DLD1 (cell line): ENCODE results near the gene DIP2C.
"Not testable (repeated sequence)": the region's sequence is repeated elsewhere in the genome, so short reads cannot be mapped to it uniquely, and the experiment has no call there.

ENCODE experiments used
- in situ Hi-C: cut with HindIII; loops from 2 replicates; pipeline ENCODE4 v1.10.0; 2017; ENCODE audit warnings: low sequenced_read_pairs

Gene DIP2C

DNA sequence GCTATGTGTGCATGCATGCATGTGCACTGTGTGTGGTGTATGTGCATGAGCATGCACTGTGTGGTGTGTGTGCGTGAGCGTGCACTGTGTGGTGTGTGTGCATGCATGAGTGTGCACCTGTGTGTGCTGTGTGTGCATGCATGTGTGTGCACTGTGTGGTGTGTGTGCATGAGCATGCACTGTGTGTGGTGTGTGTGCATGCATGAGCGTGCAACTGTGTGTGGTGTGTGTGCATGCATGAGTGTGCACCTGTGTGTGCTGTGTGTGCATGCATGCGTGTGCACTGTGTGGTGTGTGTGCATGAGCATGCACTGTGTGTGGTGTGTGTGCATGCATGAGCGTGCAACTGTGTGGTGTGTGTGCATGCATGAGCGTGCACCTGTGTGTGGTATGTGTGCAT lies 10.7 kb upstream of the DIP2C start:
- in situ Hi-C loops = not testable (repeated sequence)

DNA sequence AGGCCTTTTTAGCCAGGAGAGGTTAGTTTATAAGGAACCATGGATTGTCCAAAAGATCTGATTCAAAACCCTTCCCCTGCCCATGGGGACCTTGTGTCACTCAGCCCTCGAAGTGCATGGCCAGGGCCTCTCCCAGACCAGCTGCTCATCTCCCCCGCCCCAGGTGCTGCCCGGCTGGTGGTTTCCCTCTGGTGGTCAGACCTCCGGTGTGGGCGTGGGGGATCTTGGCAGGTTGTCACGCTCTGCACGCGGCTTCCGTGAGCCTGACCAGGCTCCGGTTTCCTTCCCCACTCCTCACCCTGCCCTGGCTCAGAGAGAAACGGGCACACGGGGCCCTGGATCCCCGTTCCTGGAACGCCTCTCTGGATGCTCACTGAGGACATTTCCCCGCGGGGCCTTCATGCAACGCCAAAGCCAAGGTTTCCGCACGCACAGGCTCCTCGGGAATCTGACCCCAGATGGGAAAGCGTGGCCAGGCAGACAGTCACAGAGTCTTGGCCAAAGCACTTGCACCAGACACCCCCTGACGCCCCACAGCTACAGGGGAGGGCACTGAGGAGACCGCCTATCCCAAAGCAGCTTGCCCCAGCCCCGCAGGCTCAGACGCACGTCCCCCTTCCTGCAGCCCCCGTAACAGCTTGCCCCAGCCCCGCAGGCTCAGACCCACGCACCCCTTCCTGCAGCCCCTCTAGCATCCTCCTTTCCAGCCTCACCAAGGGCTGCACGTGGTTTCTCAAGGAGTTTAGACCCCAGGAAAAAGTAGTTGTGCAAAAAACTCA lies 7.8 kb upstream of the DIP2C start:
- in situ Hi-C loops = no loop called here

DNA sequence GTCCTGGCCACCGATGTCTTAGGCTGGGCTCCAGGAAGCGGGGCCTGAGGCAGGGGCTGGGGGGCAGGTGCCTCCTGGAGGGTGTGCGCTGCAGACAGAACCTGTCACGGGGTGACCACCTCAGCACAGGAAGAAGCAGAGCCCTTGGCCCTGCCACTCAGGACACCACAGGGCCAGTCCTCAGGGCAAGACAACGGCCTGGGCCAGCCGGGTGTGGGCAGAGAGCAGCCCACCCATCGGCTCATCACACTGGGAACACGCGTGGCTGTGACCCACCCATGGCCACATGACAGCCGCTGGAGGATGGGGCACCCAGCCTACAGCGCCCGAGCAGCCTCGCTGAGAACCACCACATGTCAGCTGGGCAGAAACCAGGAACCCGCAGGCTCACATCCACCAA lies 5.9 kb upstream of the DIP2C start:
- in situ Hi-C loops = no loop called here

DNA sequence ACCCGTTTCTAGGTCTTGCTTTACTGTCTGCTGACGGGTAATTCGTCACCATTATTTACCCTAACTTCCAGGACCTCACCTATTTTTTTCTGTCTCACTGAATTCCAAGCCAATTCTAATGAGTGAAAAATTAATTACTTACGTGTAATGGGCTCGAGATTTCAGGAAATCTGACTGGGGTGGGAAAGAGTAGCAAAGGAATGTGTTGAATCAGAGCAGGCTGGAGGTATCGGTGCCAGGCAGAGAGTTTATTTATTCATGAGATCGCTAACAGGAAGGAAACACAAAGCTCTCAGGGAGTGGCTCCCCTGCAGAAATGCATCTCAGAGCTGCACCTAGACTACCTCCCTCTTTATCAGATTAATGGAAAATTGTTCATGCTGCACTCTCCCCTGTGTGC lies 4.0 kb upstream of the DIP2C start:
- in situ Hi-C loops = no loop called here

DNA sequence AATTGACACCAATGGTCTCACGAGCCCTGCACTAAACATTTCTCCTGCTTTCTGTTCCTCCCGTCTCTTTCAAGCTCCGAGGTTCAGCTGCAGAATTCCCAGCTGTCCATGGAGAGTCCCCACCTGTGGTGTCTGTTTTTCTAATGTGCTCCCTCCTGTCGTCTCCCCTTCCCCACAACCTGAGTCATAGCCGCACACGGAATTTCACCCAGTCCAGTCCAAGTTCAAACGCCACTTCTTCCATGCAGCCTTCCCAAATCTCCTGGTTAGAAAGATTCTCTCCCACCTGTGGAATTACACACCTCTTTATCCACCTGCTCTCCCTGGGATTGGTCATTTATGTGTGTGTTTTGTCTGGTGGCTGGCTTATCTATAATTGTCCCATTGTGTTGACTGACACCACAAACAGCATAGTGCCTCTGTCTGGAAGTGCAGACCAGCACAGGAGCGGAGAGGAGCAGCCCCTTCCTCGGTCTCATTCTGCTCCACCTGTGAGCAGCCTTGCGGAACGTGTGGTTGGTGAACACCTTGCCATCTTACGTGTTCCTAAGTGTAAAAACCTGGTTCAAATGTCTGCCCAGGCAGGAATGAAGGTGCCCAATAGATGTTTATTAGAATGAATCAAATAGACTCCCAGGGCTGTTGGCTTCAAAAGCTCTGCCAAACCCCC lies 3.3 kb upstream of the DIP2C start:
- in situ Hi-C loops = no loop called here

DNA sequence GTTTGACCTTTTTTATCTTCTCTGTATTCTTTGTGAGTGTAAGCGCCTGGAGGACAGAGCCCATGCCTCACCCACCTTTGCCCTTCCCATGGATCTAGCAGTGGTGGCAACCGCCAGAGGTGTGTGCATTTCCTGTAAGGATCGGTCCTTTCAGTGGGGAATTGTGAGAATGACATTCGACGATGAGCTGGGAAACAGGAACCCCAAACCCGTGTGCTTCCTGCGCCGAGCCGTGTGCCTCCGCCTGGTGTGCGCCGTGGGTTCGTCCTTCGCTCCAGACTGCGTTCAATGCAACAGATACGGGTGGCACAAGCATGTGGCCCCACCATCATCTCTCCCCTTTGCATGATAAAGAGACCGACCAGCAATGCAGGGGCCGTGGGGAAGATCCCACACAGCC lies 1.7 kb upstream of the DIP2C start:
- in situ Hi-C loops = no loop called here

DNA sequence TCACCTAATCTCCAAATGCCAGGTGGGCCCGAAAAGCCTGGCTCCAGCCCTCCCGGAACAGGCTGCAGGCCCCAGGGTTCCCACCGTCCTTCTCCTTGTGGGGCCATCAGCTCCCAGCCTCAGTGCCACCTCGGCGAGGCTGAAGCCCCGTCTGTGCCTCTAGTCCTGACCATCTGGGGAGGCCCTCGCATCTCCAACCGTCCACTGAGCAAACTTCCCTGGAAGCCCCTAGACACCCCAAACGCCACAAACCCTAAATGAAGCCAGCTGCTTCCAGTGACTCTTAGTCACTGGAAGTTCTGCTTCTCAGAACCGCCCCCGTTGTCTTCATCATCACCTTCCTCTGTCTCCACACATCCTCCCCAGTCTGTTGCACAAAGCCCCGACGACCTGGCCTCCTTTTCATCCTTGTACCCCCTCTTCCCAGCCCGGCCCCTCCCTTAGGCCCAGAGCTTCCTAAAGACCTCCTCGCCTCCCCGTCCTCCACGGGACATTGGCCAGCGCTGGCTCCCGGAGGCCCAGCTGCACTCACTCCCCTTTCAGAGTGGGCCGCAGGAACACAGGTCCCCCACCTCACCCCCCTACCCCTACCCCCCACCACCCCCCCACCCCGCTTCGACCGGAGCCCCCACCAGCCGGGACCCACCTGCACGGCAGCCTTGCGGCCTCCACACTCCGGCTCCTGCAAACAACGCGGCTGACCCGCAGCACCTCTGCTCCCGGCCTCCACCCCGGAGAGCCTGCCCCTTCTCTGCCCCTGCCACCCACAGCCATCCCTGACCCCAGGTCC lies 1.1 kb upstream of the DIP2C start:
- in situ Hi-C loops = no loop called here

DNA sequence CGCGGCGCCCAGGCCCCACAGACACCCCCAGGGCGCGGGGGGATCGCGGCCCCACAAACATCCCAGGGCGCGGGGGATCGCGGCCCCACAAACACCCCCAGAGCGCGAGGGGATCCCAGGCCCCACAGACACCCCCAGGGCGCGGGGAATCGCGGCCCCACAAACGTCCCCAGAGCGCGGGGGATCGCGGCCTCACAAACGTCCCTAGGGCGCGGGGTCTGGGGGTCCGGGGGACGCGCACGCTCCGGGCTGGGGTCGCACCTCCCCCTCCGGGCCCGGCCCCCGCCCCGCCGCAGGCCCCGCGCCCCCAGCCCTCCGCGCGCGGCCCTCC lies 382 bp downstream of the DIP2C start:
- in situ Hi-C loops = no loop called here

DNA sequence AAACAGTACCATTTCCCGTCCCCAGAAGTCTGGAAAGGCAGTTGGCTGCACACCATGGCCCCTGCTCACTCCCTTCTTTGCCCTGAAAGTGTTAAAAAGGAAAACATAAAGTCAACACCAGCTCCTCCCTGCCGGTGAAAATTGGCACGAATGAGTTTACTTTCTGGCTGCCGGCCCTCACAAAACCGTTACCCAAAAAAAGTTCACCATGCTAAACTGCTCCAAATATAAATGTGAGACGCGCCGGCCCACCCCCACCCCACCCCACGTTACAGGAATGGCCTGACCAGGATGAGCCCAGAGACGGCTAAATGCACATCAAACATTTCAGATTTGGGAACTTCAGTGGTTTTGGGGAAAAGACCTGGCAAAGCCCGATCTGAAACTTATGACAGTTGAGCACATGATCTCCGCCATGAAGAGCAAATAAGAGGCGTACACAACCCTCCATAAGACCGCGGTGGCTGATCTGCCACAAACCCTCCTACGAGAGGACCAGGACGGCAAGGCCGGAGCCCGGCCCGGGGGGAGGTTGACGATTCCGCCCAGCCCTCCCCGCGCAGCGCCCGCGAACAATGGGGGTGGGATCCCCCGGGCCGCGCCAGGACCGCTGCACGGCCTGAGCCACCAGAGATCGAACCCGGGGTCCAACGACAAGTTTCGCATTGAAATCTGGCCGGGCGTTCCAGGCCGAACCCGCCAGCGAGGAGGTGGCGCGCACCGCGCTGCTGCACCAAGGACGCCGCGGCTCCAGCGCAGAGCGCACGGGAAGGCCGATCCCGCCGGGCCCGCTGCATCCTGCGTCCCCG lies 952 bp downstream of the DIP2C start:
- in situ Hi-C loops = no loop called here

DNA sequence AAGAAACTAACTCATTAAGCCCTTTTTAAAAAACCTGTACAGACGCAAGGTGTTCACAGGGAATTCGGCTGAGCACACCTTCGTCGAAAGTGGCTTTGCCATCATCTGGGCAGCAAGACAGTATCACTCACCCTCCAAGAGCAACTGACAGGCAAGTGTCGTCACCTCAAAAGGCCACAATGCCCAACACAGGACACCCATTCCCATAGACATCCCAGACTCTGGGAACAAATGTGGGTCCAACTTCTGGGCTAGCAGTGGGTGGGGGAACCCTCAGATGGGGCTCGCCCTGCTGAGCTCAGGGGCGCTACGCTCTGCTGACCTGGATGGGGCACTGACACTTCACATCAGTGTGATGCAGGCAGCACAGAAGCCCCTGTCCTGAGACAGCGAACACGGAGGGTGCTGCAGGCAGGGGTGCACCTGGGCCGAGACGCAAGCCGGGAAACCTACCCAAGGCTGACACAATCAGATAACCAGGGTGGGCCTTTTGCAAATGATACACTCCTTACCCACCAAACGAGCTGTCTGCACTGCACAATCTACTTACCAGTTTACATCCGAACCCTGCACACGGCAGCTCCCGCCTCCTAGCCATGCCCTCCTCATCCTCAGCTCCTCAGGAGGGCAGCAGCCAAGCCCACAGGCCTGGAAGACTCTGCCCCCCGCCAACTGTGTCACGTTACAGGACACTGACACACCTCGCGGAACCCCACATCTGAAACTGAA lies 1.7 kb downstream of the DIP2C start:
- in situ Hi-C loops = no loop called here

DNA sequence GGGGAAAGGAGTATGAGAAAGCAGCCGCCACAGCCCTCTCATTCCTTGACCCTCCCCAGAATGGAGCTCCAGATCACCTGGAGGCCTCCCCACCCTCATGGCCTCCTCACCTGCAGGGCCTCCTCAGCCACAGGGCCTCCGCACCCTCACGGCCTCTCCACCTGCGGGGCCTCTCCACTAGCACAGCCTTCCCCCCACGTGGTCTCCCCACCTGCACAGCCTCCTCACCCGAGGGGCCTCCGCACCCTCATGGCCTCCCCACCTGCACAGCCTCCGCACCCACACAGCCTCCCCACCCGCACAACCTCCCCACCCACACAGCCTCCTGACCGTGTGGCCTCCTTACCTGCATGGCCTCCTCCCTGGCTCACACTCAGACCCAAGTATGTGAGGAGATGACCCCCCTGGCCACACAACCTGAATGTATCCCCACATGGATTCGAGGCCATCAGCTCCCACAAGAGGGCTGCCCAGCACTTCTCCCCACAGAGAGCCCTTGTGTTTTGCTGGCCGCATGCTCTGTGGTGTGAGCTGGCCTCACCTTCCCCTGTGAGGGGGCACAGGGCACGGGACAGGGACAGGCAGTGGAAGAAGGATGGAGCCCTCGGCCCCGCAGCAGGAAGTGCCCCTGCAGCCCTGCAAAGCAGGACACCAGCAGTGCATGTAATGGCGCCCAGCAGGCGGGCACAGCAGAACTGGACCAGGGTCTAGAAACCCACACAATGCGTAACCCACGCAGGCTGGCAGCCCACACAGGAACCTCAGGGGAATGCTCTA lies 3.1 kb downstream of the DIP2C start:
- in situ Hi-C loops = no loop called here

DNA sequence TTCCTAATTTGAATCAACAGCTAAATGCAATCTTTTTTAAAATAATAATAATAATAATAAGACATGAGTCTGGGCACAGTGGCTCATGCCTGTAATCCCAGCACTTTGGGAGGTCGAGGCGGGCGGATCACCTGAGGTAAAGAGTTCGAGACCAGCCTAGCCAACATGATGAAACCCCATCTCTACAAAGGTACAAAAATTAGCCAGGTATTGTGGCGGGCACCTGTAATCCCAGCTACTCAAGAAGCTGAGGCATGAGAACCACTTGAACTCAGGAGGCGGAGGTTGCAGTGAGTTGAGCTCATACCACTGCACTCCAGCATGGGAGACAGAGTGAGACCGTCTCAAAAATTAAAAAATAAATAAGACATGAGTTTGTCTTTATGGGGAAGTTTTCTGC lies 3.9 kb downstream of the DIP2C start:
- in situ Hi-C loops = no loop called here

DNA sequence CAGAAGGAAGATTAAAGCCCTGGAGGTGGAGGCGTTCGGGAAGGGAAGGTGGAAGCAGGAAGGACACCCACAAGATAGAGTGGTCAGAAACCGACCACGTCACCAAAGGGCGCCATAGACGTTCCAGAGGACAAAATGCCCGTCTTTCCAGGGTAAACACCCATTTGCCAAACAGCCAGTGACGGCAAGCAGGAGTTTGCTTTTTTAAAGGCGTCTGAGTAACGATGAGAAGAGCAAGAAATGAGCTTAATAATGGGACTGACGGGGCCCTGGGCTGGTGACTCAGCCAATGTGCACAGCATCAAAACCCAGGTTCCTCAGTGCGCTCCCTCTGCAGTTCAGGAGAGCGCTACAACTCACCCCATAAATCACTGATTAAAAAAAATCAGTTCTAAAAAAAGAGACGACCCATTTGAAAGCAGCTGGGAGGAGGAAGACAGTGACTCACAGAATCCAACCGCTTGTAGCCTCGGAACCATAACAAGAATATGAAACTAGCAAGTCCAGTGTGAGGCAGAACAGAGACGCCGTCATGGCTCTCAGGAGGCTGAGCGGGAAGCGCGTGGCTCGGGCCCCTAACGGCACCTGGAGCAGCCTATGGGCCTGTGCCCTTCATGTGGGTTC lies 5.9 kb downstream of the DIP2C start:
- in situ Hi-C loops = no loop called here

DNA sequence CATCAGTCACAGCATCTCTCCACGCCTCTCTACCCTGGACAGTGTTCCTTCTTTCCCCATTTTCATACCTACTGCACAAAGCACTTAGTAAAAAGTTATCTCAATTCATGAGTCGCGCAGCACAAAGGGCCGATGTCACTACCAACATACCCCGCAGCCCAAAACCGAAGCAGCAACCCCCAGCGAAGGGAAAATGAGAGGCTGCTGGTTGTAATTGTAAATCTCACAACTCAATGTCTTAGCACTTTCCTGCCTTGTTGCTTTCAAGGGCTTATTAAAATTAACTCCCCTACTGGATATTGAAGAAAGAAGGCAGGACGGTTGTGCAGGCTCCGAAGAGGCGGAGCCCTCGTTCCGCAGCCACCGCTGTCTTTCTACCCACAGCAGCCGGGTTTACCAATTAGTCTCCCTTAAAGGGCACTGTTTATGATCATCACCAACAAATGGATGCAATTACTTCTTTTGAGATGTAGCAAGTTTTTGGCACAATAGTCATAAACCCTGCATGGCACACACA lies 6.5 kb downstream of the DIP2C start:
- in situ Hi-C loops = no loop called here

DNA sequence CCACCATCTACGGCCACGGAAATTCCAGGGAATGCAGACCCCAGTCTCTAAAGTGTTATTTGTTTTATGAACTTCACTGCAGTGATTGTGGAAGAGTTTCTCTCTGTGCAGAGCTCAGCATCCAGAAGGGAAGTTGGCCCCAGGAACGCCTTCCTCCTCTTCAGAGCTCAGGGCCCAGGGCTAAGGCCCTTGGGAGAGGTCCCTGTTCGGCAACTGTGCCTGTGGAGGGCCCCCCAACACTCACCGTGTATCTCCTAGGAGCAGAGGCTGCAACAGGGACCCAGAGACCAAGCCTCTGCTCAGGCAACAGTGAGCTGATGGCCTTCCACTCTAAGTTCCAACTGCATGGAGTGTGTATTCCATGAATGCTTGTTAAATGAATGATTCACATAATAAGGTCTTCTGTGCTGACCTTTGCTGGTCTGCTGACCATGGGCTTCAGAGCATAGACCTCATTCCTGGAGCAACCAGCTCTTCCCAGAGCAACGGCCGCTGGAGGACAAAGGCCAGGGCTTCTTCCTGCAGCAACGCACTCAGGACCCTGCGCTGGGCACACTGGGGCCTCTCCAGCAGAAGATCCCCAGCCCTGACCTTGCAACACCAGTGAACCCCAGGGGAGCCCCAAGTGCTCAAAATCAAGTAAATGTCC lies 7.7 kb downstream of the DIP2C start:
- in situ Hi-C loops = no loop called here

DNA sequence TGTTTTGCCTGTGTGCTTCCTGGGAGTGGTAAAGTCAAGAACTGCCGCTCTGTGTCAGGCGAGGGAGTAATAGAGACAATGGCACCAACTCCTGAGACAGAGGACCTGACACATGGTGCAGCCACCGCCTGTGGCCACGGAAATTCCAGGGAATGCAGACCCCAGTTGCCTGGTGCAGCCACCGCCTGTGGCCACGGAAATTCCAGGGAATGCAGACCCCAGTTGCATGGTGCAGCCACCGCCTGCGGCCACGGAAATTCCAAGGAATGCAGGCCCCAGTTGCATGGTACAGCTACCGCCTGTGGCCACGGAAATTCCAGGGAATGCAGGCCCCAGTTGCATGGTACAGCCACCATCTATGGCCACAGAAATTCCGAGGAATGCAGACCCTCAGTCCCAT lies 8.7 kb downstream of the DIP2C start:
- in situ Hi-C loops = no loop called here

DNA sequence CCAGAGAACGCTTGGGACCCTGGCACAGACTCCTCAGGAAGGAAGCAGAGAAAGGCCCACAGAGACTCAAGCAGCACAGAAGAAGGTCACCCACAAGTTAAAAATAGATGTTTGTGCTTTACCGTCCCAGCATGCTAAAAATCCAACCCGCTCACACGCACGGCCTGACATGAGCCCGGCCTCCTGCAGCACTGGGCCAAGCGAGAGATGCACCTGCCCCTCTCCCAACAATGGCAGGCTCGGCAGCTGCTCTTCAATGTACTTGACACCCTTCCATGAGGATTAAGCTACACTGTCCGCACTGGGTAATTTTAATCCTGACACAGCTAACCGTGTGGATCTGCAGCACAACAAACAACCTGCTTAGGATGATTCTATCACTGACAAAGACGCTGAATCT lies 9.3 kb downstream of the DIP2C start:
- in situ Hi-C loops = no loop called here

DNA sequence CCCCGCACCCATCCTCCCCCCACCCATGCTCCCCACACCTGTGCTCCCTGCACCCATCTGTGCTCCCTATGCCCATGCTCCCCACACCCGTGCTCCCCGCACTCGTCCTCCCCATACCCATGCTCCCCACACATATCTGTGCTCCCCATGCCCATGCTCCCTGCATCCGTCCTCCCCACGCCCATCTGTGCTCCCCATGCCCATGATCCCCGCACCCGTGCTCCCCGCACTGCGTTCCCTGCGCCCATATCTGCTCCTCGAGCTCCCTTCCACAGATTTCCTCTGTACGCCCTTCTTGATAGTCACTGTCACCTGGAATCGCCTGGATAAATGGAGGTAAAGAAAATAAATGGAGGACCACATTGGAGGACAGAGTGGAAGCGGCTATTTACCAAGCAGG lies 9.9 kb downstream of the DIP2C start:
- in situ Hi-C loops = no loop called here

DNA sequence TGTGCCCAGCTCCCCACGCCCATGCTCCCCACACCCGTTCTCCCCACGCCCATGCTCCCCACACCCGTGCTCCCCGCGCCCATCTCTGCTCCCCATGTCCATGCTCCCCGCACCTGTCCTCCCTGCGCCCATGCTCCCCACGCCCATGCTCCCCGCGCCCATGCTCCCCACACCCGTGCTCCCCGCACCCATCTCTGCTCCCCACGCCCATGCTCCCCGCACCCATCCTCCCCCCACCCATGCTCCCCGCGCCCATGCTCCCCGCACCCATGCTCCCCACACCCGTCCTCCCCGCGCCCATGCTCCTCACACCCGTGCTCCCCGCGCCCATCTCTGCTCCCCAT lies 10.8 kb downstream of the DIP2C start:
- in situ Hi-C loops = not testable (repeated sequence)
